Osteocyte (in vitro differentiated cells): Measurements from ENCODE around the gene FARS2. TPM values are rescaled to one million over a fixed set of nuclear protein-coding genes. Genes with fewer than 3 reads are reported as not detected.

ENCODE experiments used
- DNase-seq: peaks from one replicate; pipeline ENCODE4 v3.0.0; 2021; ENCODE audit warnings: mixed read lengths; ENCODE audit not compliant: unreplicated experiment; ENCODE audit errors: extremely low spot score
- H3K27ac Mint-ChIP-seq: one replicate; pipeline ENCODE4 v1.8.0; 2021; ENCODE audit warnings: mild to moderate bottlenecking, mixed read lengths; ENCODE audit not compliant: unreplicated experiment
- H3K27me3 Mint-ChIP-seq: one replicate; pipeline ENCODE4 v1.8.0; 2021; ENCODE audit warnings: mixed read lengths; ENCODE audit not compliant: unreplicated experiment
- H3K36me3 Mint-ChIP-seq: one replicate; pipeline ENCODE4 v1.8.0; 2021; ENCODE audit warnings: mixed read lengths; ENCODE audit not compliant: unreplicated experiment
- H3K4me1 Mint-ChIP-seq: one replicate; pipeline ENCODE4 v1.8.0; 2021; ENCODE audit warnings: mixed read lengths; ENCODE audit not compliant: unreplicated experiment
- H3K4me3 Mint-ChIP-seq: one replicate; pipeline ENCODE4 v1.8.0; 2021; ENCODE audit warnings: mild to moderate bottlenecking, moderate library complexity, mixed read lengths; ENCODE audit not compliant: unreplicated experiment
- H3K9me3 Mint-ChIP-seq: one replicate; pipeline ENCODE4 v1.8.0; 2021; ENCODE audit warnings: mixed read lengths; ENCODE audit not compliant: unreplicated experiment
- CTCF ChIP-seq: fragments of 200-600 bp; sonication (generic); IDR thresholded peaks from 2 replicates; pipeline ENCODE4 v1.5.0; 2021; ENCODE audit warnings: antibody characterized with exemption, mild to moderate bottlenecking, moderate library complexity
- total RNA-seq: library from RNA; stranded (reverse); gene quantifications from 2 replicates; pipeline ENCODE4 v1.2.1, GENCODE V29; 2021

FARS2 gene
- total RNA-seq, 1 donor from 2014 or later, result 17.4 TPM

DNA sequence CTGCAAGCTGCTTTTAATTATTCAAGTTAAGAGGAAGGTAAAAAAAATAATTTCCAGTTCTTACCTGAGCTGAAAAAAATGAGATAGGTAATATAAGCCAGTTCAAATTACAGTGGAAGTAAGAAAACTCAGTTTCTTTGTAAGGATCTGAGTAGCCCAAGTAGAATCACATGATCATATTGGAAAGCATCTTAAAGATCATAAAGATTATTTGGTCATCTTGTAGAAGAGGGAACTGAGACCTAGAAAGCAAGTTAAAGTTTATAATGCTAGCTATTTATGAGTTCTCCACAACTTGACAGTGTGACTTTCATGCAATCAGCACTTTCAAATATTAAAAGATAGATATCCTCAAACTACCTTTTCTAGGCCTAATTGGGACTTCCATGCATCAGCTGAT, 80.5 kb downstream of the FARS2 start:
- Mint-ChIP-seq H3K4me1 (no peaks in the 10 kb centered on the region), H3K36me3 (no peaks in the 10 kb centered on the region), H3K4me3 (no peak overlapping the region), H3K27ac (no peak overlapping the region), H3K27me3 (no peaks in the 10 kb centered on the region), H3K9me3 (no peaks in the 10 kb centered on the region)
- DNase-seq, result no peak
- TF ChIP-seq CTCF, result no peak

DNA sequence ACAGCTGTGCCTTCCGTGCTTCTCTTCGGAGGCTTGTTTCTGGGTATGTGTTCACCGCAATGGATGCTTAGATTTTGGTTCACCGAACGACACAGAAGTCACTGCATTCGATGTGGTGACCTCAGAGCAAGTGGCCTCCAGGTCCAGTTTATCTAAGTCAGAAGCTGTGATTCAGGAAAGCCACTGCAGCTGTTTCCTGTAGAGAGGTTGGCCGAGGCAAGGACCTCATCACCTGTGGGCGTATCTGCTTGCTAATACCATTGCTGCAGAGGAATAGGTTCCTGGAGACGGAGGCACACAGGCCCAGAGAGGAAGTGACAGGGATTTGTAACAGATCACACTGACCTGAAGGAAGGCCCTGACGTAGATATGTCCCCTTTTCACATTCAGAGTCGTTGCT, 82.7 kb downstream of the FARS2 start:
- Mint-ChIP-seq H3K36me3 (peaks cover 5% of the 10 kb centered on the region), H3K27me3 (no peaks in the 10 kb centered on the region), H3K4me1 (no peaks in the 10 kb centered on the region), H3K4me3 (no peak overlapping the region), H3K27ac (no peak overlapping the region), H3K9me3 (peaks cover 4% of the 10 kb centered on the region)
- TF ChIP-seq CTCF, result no peak
- no peak for DNase-seq

DNA sequence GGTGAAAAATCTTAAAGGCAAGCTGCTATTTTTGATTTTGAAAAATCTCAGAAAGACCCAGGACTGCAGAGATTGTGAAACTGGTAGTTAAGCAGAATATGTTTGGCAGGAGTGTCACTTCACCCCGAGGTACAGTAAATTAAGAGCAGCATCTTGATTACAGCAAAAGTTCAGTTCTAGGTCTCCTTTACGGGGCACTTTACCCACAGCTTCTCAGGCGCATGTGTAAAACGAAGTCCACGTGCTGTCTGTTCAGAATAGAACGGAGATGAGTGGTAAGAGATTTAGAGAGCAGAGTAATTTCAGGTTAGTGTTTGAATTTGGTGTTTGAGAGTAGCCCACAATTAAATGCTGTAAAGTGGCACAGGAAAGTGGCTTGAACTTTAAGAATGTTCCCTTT, 84.0 kb downstream of the FARS2 start:
- H3K27ac Mint-ChIP-seq, result no peak overlapping the region

DNA sequence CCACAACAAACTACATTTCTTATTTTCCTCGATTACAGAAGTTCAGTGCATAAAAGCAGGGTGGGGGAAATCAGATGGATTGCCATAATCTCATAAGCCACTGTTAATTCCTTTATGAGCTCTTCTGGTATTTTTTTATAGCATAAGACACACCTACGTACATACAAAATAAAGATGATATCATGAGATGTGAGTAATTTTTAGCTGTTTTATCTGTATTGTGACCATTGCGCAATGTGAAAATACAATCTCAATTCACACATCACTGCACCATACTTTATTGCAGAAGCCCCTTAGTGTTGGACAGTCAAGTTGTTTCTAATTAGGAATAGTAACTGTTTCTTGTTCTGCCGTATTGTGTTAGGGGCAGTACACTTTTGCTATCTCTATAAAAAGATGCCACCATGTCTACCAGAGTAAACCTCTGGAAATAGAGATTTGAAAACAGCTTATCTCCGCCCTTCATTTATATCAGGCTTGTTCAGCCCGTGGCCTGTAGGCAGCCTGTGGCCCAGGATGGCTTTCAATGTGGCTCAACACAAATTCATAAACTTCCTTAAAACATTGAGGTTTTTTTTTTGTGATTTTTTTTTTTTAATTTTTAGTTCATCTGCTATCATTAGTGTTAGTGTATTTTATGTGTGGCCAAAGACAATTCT, 90.4 kb downstream of the FARS2 start:
- Mint-ChIP-seq H3K27me3 (no peaks in the 10 kb centered on the region), H3K4me3 (no peak overlapping the region), H3K4me1 (no peaks in the 10 kb centered on the region), H3K27ac (no peak overlapping the region), H3K36me3 (peaks cover 5% of the 10 kb centered on the region), H3K9me3 (peaks cover 8% of the 10 kb centered on the region)
- no peak for TF ChIP-seq CTCF
- DNase-seq, result no peak

More for the DNA sequence above, 84.0 kb downstream of the FARS2 start:
- Mint-ChIP-seq H3K9me3 (peaks cover 8% of the 10 kb centered on the region), H3K27me3 (no peaks in the 10 kb centered on the region), H3K36me3 (peaks cover 5% of the 10 kb centered on the region), H3K4me3 (no peak overlapping the region), H3K4me1 (no peaks in the 10 kb centered on the region)
- TF ChIP-seq CTCF, result no peak
- DNase-seq, result no peak

GRCh38 chr6:5353971-5354370, 92.7 kb downstream of the FARS2 start:
- H3K9me3 Mint-ChIP-seq, result peaks cover 4% of the 10 kb centered on the region
- no peaks in the 10 kb centered on the region for H3K36me3 Mint-ChIP-seq
- H3K4me1 Mint-ChIP-seq, result no peaks in the 10 kb centered on the region
- no peak overlapping the region for H3K4me3 Mint-ChIP-seq
- DNase-seq, result no peak
- no peak for TF ChIP-seq CTCF
- H3K27me3 Mint-ChIP-seq, result no peaks in the 10 kb centered on the region
- H3K27ac Mint-ChIP-seq, result no peak overlapping the region
